ENCODE measurements around the gene SMIM41.

SMIM41 gene

DNA sequence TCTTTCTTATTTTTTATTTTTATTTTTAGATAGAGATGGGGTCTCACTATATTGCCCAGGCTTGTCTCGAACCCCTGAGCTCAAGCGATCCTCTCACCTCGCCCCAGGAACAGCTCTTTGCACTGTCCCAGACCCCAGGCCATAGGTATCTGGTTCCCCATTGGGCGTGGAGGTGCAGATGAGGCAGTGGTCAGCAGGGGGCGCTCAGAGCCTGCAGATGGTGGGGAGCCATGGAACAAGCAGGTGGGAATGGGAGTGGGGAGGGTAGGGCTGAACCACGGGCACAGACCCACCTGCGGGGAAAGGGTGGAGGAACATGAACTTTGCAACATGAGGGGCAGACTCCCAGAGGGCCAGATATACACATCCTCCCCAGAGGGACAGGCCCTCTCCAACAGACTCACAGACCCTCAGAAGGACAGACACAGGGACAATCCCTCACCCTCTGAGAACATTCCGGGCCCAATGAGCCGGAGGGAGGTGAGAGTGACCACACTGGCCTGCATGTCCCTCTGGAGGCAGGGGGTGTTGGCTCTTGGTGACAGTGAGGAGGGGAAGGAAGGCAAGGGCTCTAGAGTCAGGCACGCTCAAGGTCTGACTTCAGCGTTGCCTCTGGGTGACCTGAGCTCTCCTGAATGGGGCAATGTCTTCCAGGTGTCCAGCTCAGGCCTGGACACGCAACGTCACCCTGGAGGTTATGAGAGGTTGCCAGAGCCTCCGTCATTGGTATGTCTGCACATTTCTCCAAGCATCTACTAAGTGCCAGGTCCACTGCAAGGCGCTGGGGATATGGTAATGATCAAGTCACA, 77.5 kb downstream of the SMIM41 start:
- Histone ChIP-seq H3K79me1 (ENCODE audit: low read length) (peaks cover 11% of the 10 kb centered on the region), H2BK120ac (ENCODE audit: insufficient read depth, low read length, poor library complexity) (no peak overlapping the region), H3K36me3 (ENCODE audit: control insufficient read depth in 1 of 2, insufficient read depth in 2 of 2, low read length in 2 of 2) (no peaks in the 10 kb centered on the region), H3K27ac (ENCODE audit: low read depth, low read length) (no peak overlapping the region), H4K12ac (ENCODE audit: low read depth, low read length) (no peak overlapping the region), H4K8ac (ENCODE audit: low read depth, low read length) (no peak overlapping the region), H3K9ac (ENCODE audit: low read length) (no peak overlapping the region), H3K9me3 (ENCODE audit: insufficient read depth, low read depth, low read length) (no peaks in the 10 kb centered on the region), H3K4me1 (ENCODE audit: control insufficient read depth in 1 of 2, insufficient read depth in 2 of 2, low read length in 2 of 2) (peaks cover 0 to 11% of the 10 kb centered on the region in 2 experiments), H3K79me2 (ENCODE audit: control insufficient read depth, insufficient read depth, low read length, poor library complexity) (no peaks in the 10 kb centered on the region), H2BK12ac (ENCODE audit: low read length) (peak overlapping the region; percentile 1), H3K14ac (ENCODE audit: low read length) (no peak overlapping the region), H3K23ac (ENCODE audit: low read length) (no peak overlapping the region), H3K4ac (ENCODE audit: low read depth, low read length) (no peak overlapping the region), H3K18ac (ENCODE audit: low read length) (no peak overlapping the region), H2AFZ (ENCODE audit: insufficient read depth, low read length, poor library complexity) (no peak overlapping the region), H3K4me3 (ENCODE audit: low read depth, low read length) (no peak overlapping the region), H2AK5ac (ENCODE audit: low read length) (no peak overlapping the region), H3K4me2 (ENCODE audit: low read length) (no peak overlapping the region), H3K27me3 (ENCODE audit: insufficient read depth, low read length) (no peaks in the 10 kb centered on the region), H2BK5ac (ENCODE audit: low read depth, low read length, poor library complexity) (no peak overlapping the region), H4K91ac (ENCODE audit: low read depth, low read length) (no peak overlapping the region)
- no CpG with 5 or more reads among the region's 15 CpGs for WGBS (ENCODE audit: extremely low coverage, insufficient coverage, insufficient read length)
- DNase-seq = peak; percentile 96 to 97

DNA sequence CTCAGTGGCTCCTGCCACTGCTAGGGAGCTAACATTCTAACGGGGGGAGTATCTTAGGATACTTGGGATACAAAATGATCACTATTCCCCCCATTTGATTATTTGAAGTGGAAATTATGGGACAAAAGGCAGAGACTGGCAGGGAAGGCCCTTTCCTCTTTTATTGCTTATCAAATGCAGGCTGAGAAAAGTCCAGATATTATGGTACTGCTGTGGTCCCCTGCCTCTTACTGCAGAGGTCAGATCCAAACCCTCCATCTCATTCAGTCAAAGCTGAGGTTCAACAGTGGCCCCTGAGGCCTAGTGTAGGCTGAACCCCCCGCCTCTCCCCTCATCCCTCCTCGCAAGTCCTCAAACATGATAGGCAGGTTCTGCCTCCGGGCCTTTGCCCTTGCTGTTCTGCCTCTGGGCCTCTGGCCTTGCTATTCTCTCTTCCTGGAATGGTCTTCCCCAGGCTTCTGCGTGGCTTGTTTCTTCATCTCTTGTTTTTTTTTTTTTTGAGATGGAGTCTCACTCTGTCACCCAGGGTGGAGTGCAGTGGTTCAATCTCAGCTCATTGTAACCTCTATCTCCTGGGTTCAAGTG, 78.2 kb downstream of the SMIM41 start:
- no peak overlapping the region for H2AFZ ChIP-seq (ENCODE audit: insufficient read depth, low read length, poor library complexity)
- H4K12ac ChIP-seq (ENCODE audit: low read depth, low read length) = no peak overlapping the region
- DNase-seq = peak; percentile 52 to 65
- H3K27ac ChIP-seq (ENCODE audit: low read depth, low read length) = no peak overlapping the region
- no peak overlapping the region for H2AK5ac ChIP-seq (ENCODE audit: low read length)
- H2BK5ac ChIP-seq (ENCODE audit: low read depth, low read length, poor library complexity) = no peak overlapping the region
- H3K36me3 ChIP-seq (ENCODE audit: control insufficient read depth in 1 of 2, insufficient read depth in 2 of 2, low read length in 2 of 2) = no peaks in the 10 kb centered on the region
- H3K4ac ChIP-seq (ENCODE audit: low read depth, low read length) = no peak overlapping the region
- no peak overlapping the region for H4K91ac ChIP-seq (ENCODE audit: low read depth, low read length)
- no peak overlapping the region for H2BK120ac ChIP-seq (ENCODE audit: insufficient read depth, low read length, poor library complexity)
- H3K4me2 ChIP-seq (ENCODE audit: low read length) = no peak overlapping the region
- H3K4me3 ChIP-seq (ENCODE audit: low read depth, low read length) = no peak overlapping the region
- no peaks in the 10 kb centered on the region for H3K27me3 ChIP-seq (ENCODE audit: insufficient read depth, low read length)
- peaks cover 0 to 6% of the 10 kb centered on the region in 2 experiments for H3K4me1 ChIP-seq (ENCODE audit: control insufficient read depth in 1 of 2, insufficient read depth in 2 of 2, low read length in 2 of 2)
- H3K79me1 ChIP-seq (ENCODE audit: low read length) = peaks cover 7% of the 10 kb centered on the region
- no peaks in the 10 kb centered on the region for H3K9me3 ChIP-seq (ENCODE audit: insufficient read depth, low read depth, low read length)
- no CpG with 5 or more reads among the region's 5 CpGs for WGBS (ENCODE audit: extremely low coverage, insufficient coverage, insufficient read length)
- H3K14ac ChIP-seq (ENCODE audit: low read length) = no peak overlapping the region
- no peak overlapping the region for H4K8ac ChIP-seq (ENCODE audit: low read depth, low read length)
- H3K79me2 ChIP-seq (ENCODE audit: control insufficient read depth, insufficient read depth, low read length, poor library complexity) = no peaks in the 10 kb centered on the region
- H2BK12ac ChIP-seq (ENCODE audit: low read length) = no peak overlapping the region
- H3K9ac ChIP-seq (ENCODE audit: low read length) = no peak overlapping the region
- H3K23ac ChIP-seq (ENCODE audit: low read length) = no peak overlapping the region
- H3K18ac ChIP-seq (ENCODE audit: low read length) = no peak overlapping the region

Measured in trophoblast cell (in vitro differentiated cells and primary cell).